Hepatocyte (in vitro differentiated cells): ENCODE data around the gene EEIG2.

Experiments used
- EZH2 ChIP-seq: fragments of 200-600 bp; sonication (generic); IDR thresholded peaks from 2 replicates; pipeline ENCODE4 v1.6.1; 2016; ENCODE audit warnings: antibody characterized with exemption, mild to moderate bottlenecking, borderline replicate concordance
- EZH2phosphoT487 ChIP-seq: fragments of 200-600 bp; sonication (generic); IDR thresholded peaks from one replicate; pipeline ENCODE4 v1.6.1; 2018; ENCODE audit warnings: antibody characterized with exemption, mild to moderate bottlenecking, low read depth, moderate library complexity; ENCODE audit not compliant: unreplicated experiment, severe bottlenecking
- TF ChIP-seq, protein P1 (sequence below): fragments of 200-600 bp; sonication (generic); IDR thresholded peaks from 2 replicates; pipeline ENCODE4 v1.5.1; 2016; ENCODE audit warnings: antibody characterized with exemption, mild to moderate bottlenecking; ENCODE audit not compliant: poor library complexity

DNA sequence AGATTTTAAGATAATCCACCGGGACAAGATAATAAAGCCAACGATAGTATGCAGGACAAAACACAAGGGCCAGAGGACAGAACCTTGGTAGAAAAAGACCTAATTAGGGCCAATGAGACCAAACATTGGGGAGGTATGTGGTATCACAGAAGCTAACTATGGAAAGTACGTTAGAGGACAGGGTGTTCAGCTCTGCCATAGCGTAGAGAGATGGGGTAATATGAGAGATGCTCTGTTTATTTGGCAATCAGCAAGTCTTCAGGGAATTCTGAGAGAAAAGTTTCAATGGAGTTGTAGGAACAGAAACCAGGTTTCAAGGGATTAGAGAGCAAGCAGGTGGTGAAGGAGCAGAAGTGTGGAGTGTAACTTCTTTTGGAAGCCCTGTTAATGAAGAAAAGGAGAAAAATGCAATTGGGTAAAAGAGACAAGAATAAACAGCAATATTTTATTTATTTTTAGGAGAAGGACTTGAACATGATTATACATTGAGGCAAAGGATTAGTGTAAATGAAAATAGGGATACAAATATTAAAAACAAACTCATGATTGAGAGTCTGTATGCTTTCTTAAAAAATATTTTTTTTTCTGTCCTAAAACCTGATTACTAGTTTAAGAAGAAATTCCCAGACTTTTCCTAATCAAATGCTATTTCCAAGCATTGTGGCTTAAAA lies 24.0 kb downstream of the EEIG2 start:
- TF ChIP-seq, protein P1, sequence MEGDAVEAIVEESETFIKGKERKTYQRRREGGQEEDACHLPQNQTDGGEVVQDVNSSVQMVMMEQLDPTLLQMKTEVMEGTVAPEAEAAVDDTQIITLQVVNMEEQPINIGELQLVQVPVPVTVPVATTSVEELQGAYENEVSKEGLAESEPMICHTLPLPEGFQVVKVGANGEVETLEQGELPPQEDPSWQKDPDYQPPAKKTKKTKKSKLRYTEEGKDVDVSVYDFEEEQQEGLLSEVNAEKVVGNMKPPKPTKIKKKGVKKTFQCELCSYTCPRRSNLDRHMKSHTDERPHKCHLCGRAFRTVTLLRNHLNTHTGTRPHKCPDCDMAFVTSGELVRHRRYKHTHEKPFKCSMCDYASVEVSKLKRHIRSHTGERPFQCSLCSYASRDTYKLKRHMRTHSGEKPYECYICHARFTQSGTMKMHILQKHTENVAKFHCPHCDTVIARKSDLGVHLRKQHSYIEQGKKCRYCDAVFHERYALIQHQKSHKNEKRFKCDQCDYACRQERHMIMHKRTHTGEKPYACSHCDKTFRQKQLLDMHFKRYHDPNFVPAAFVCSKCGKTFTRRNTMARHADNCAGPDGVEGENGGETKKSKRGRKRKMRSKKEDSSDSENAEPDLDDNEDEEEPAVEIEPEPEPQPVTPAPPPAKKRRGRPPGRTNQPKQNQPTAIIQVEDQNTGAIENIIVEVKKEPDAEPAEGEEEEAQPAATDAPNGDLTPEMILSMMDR = no peak
- no peak for TF ChIP-seq EZH2phosphoT487
- TF ChIP-seq EZH2 = no peak
